A549 (cell line): ENCODE data around the gene LMAN1. TPM values are rescaled to one million over a fixed set of nuclear protein-coding genes. Genes with fewer than 3 reads are reported as not detected.
A peak's percentile ranks its signal among the peaks of the same experiment; 100 is the strongest.

Experiments used
- ATAC-seq, 2 experiments: fragments of 200-7000 bp in 1 of 2; fragments of >200 bp in 1 of 2; cut with Nextera tagmentation in 1 of 2; cut with Tn5 transposase in 1 of 2; 3 replicates each; pipeline versions ENCODE4 v1.8.0 to v1.9.1; 2018 to 2020; ENCODE audit warnings: mild to moderate bottlenecking in 1 of 2, moderate library complexity in 1 of 2
- CTCF ChIA-PET: fragments of 300-600 bp; sonication (Branson Sonifier 250); formaldehyde crosslinking; extraction: SDS; loops from one replicate; lab custom pipeline; 2021; ENCODE audit warnings: antibody characterized with exemption, inconsistent platforms; lab: Yijun Ruan, JAX
- POLR2A ChIA-PET: fragments of 350-600 bp; formaldehyde crosslinking; extraction: SDS; loops from one replicate; lab custom pipeline; 2021; ENCODE audit warnings: antibody characterized with exemption, inconsistent platforms; lab: Yijun Ruan, JAX
- DNase-seq, 2 experiments: peaks; one replicate each; pipeline versions ENCODE4 v3.0.0 to v3.0.0-alpha.2; 2011 to 2016; ENCODE audit warnings: low read depth in 1 of 2, low spot score in 1 of 2
- FAIRE-seq: peaks from 2 replicates; lab custom pipeline; 2011; peaks lifted over from hg19 to GRCh38; lab: Jason Lieb, UNC
- H3K27ac ChIP-seq, 2 experiments: fragments of >200 bp; sonication (Bioruptor Twin); formaldehyde crosslinking; 3 replicates each; pipeline ENCODE4 v1.5.1; 2016 to 2017
- H3K4me1 ChIP-seq: fragments of >200 bp; sonication (Bioruptor Twin); formaldehyde crosslinking; 3 replicates; pipeline ENCODE4 v1.6.1; 2016
- H3K4me2 ChIP-seq: fragments of >200 bp; sonication (Bioruptor Twin); formaldehyde crosslinking; 3 replicates; pipeline ENCODE4 v1.6.1; 2016
- H3K4me3 ChIP-seq: fragments of >200 bp; sonication (Bioruptor Twin); formaldehyde crosslinking; 3 replicates; pipeline ENCODE4 v1.5.1; 2016
- H3K9me3 ChIP-seq: fragments of >200 bp; sonication (Bioruptor Twin); formaldehyde crosslinking; 3 replicates; pipeline ENCODE4 v1.6.1; 2016
- ATOH8 ChIP-seq: fragments of 250-450 bp; sonication (Bioruptor Pico); IDR thresholded peaks from 2 replicates; pipeline ENCODE4 v1.5.0; 2020; ENCODE audit warnings: low read depth, mild to moderate bottlenecking, moderate library complexity
- BCL3 ChIP-seq: fragments of >200 bp; sonication (Bioruptor Twin); formaldehyde crosslinking; IDR thresholded peaks from 3 replicates; pipeline ENCODE4 v1.6.1; 2016
- CBX8 ChIP-seq: fragments of 200-600 bp; sonication (generic); IDR thresholded peaks from 2 replicates; pipeline ENCODE4 v1.6.1; 2016
- CTCF ChIP-seq: fragments of >200 bp; sonication (Bioruptor Twin); formaldehyde crosslinking; IDR thresholded peaks from 3 replicates; pipeline ENCODE4 v1.5.1; 2016
- ELK1 ChIP-seq: fragments of 150-350 bp; IDR thresholded peaks from 2 replicates; pipeline ENCODE4 v1.6.1; 2014; ENCODE audit warnings: low read depth, mild to moderate bottlenecking, low read length
- EP300 ChIP-seq, 2 experiments: fragments of >200 bp; sonication (Bioruptor Twin); formaldehyde crosslinking; IDR thresholded peaks; 2 replicates in 1 of 2; 3 replicates in 1 of 2; pipeline ENCODE4 v1.6.1; 2016 to 2017
- FOXS1 ChIP-seq: fragments of 250-450 bp; sonication (Bioruptor Pico); IDR thresholded peaks from 2 replicates; pipeline ENCODE4 v1.5.0; 2020; ENCODE audit warnings: mild to moderate bottlenecking, moderate library complexity
- HOXB13 ChIP-seq: fragments of 250-450 bp; sonication (Bioruptor Pico); IDR thresholded peaks from 2 replicates; pipeline ENCODE4 v1.5.0; 2020; ENCODE audit warnings: low read depth, mild to moderate bottlenecking, moderate library complexity
- HOXB5 ChIP-seq: fragments of 250-450 bp; sonication (Bioruptor Pico); IDR thresholded peaks from 2 replicates; pipeline ENCODE4 v1.5.0; 2020; ENCODE audit warnings: mild to moderate bottlenecking, moderate library complexity
- JUN ChIP-seq, 2 experiments: fragments of >200 bp; sonication (Bioruptor Twin); formaldehyde crosslinking; IDR thresholded peaks; 2 replicates in 1 of 2; 3 replicates in 1 of 2; pipeline ENCODE4 v1.6.1; 2016 to 2017
- JUNB ChIP-seq: fragments of >200 bp; sonication (Bioruptor Twin); formaldehyde crosslinking; IDR thresholded peaks from 2 replicates; pipeline ENCODE4 v1.6.1; 2016
- MAZ ChIP-seq: fragments of 150-350 bp; IDR thresholded peaks from 2 replicates; pipeline ENCODE4 v1.6.1; 2014; ENCODE audit warnings: antibody characterized with exemption, low read depth, low read length, borderline replicate concordance
- NPAS2 ChIP-seq: fragments of 250-450 bp; sonication (Bioruptor Pico); IDR thresholded peaks from 2 replicates; pipeline ENCODE4 v1.8.0; 2022; ENCODE audit warnings: mild to moderate bottlenecking, moderate library complexity, borderline replicate concordance
- PBX3 ChIP-seq: IDR thresholded peaks from 2 replicates; pipeline ENCODE4 v1.6.1; 2012
- PHF8 ChIP-seq: fragments of 200-600 bp; sonication (generic); IDR thresholded peaks from 2 replicates; pipeline ENCODE4 v1.6.1; 2016; ENCODE audit warnings: low read depth, mild to moderate bottlenecking, antibody characterized with exemption, moderate library complexity, borderline replicate concordance
- RAD21 ChIP-seq, 2 experiments: fragments of >200 bp in 1 of 2; sonication (Bioruptor Twin) in 1 of 2; formaldehyde crosslinking in 1 of 2; IDR thresholded peaks in 1 of 2; conservative IDR thresholded peaks in 1 of 2; 2 replicates in 1 of 2; 3 replicates in 1 of 2; pipeline ENCODE4 v1.6.1; 2012 to 2018; ENCODE audit warnings: inconsistent platforms in 1 of 2
- RFX5 ChIP-seq: fragments of 450-650 bp; IDR thresholded peaks from 2 replicates; pipeline ENCODE4 v1.7.1; 2014; ENCODE audit warnings: antibody characterized with exemption, mild to moderate bottlenecking, moderate library complexity
- SMC3 ChIP-seq: fragments of >200 bp; sonication (Bioruptor Twin); formaldehyde crosslinking; IDR thresholded peaks from 3 replicates; pipeline ENCODE4 v1.6.1; 2018; ENCODE audit warnings: inconsistent platforms
- TP53 ChIP-seq: fragments of 250-450 bp; sonication (Bioruptor Pico); IDR thresholded peaks from 2 replicates; pipeline ENCODE4 v1.5.0; 2021; ENCODE audit warnings: mild to moderate bottlenecking, moderate library complexity
- USF2 ChIP-seq: fragments of 450-650 bp; IDR thresholded peaks from 2 replicates; pipeline ENCODE4 v1.6.1; 2014; ENCODE audit warnings: antibody characterized with exemption
- ZFP36 ChIP-seq: fragments of 450-650 bp; IDR thresholded peaks from 2 replicates; pipeline ENCODE4 v1.6.1; 2014; ENCODE audit warnings: borderline replicate concordance; ENCODE audit not compliant: partially characterized antibody
- ZNF302 ChIP-seq: fragments of 250-450 bp; sonication (Bioruptor Pico); IDR thresholded peaks from 2 replicates; pipeline ENCODE4 v1.9.0; 2021; ENCODE audit warnings: inconsistent platforms, mild to moderate bottlenecking, moderate library complexity
- ZSCAN20 ChIP-seq: fragments of 250-450 bp; sonication (Bioruptor Pico); IDR thresholded peaks from 2 replicates; pipeline ENCODE4 v1.8.0; 2022; ENCODE audit warnings: mild to moderate bottlenecking, moderate library complexity
- WGBS: methylation state at CpG from one replicate; pipeline ENCODE4 v1.1.6; 2017; ENCODE audit errors: missing lambda C conversion rate; 5-methylcytosine and 5-hydroxymethylcytosine counted together
- polyA plus RNA-seq, 4 experiments: library from polyadenylated mRNA; depleted of rRNA in 3 of 4; stranded (reverse); fragments of >200 nt; fragmentation: RNase III in 1 of 4; extraction: RNeasy Plus Mini Kit Qiagen cat#74134 plus additional on column Dnase treatment in 1 of 4; gene quantifications; 2 replicates in 3 of 4; 3 replicates in 1 of 4; pipeline ENCODE4 v1.2.3, GENCODE V29; 2011 to 2017

LMAN1 gene
- polyA plus RNA-seq, 2 of the 4 experiments (the other 2 are of a cell fraction) = 56.2 to 94.0 TPM

- TF ChIP-seq BCL3 = peak; percentile 71; the same call in 2 of the 3 replicates
- TF ChIP-seq HOXB5 (CRISPR knock-in tag) = no peak
- no peak for TF ChIP-seq ZNF302 (CRISPR knock-in tag)
- TF ChIP-seq EP300 (IDR thresholded peaks at IDR 0.05) = no peak
- peak; percentile 33 to 55; a peak in 2 of 5 replicates for TF ChIP-seq JUN (IDR thresholded peaks at IDR 0.05)
- no peak for TF ChIP-seq ATOH8
- TF ChIP-seq ZSCAN20 = no peak
Measured at GRCh38 chr18:59358712-59359575, at the start of gene LMAN1 (continued).

GRCh38 chr18:59402432-59403090 is 43.5 kb upstream of the LMAN1 start:
- Histone ChIP-seq H3K9me3 (no peaks in the 10 kb centered on the region), H3K27ac (no peak overlapping the region), H3K4me1 (no peaks in the 10 kb centered on the region), H3K4me2 (0 out of 3 replicates have a peak overlapping the region, but pooled peaks have one; percentile 4), H3K4me3 (no peak overlapping the region)
- WGBS = 14% methylated on average over 13 of the region's 13 CpGs
- ATAC-seq = peak; percentile 100
- no peak for FAIRE-seq
- peak; percentile 76 to 87 for DNase-seq
- ChIA-PET POLR2A (interaction anchor here (1.7 kb wide), 1 partner anchor 153 kb away, joined by 6 read pairs; no protein-coding TSS in a partner anchor), CTCF (interaction anchor here (0.6 to 7.4 kb wide), 55 partner anchors 11 to 1015 kb away, joined by 3 to 108 read pairs (median 5); partner anchors contain the start of genes CPLX4, LMAN1 and RAX)
- no peak for TF ChIP-seq RFX5
- TF ChIP-seq PBX3 = no peak
- peak; percentile 90 to 95 for TF ChIP-seq RAD21 (conservative IDR thresholded peaks at IDR 0.05 in 1 of 2, IDR thresholded peaks at IDR 0.05 in 1 of 2)
- TF ChIP-seq CTCF = peak; percentile 85
- TF ChIP-seq SMC3 = peak; percentile 90
- no peak for TF ChIP-seq CBX8
- no peak for TF ChIP-seq USF2
- TF ChIP-seq NPAS2 (CRISPR knock-in tag) = no peak

GRCh38 chr18:59400407-59400806 is 41.3 kb upstream of the LMAN1 start:
- H3K9me3 ChIP-seq = no peaks in the 10 kb centered on the region
- H3K4me1 ChIP-seq = no peaks in the 10 kb centered on the region
- H3K4me2 ChIP-seq = no peak overlapping the region
- no peak for TF ChIP-seq PHF8
- TF ChIP-seq SMC3 = no peak
- TF ChIP-seq ELK1 = no peak
- no peak for TF ChIP-seq MAZ
- no peak for TF ChIP-seq JUNB
- TF ChIP-seq ZFP36 = no peak
- TF ChIP-seq HOXB13 (CRISPR knock-in tag) = no peak
- TF ChIP-seq ZNF302 (CRISPR knock-in tag) = no peak
- no peak for TF ChIP-seq USF2
- no peak for TF ChIP-seq FOXS1 (CRISPR knock-in tag)
- no peak for TF ChIP-seq TP53
- no peak for FAIRE-seq
- WGBS = 82% methylated on average over 6 of the region's 6 CpGs
- CTCF ChIA-PET = interaction anchor here (1.7 to 7.4 kb wide), 4 partner anchors 13 to 631 kb away, joined by 5 to 108 read pairs (median 62); no protein-coding TSS in a partner anchor
- no peak overlapping the region for H3K4me3 ChIP-seq
- no peak overlapping the region for H3K27ac ChIP-seq
- no peak for ATAC-seq
- POLR2A ChIA-PET = no interaction called here
- no peak for DNase-seq
